SHP77 (cell line): Measurements from ENCODE around the gene P3H2.
A peak's percentile ranks its signal among the peaks of the same experiment; 100 is the strongest.
"Not testable (repeated sequence)": the region's sequence is repeated elsewhere in the genome, so short reads cannot be mapped to it uniquely, and the experiment has no call there.

Experiments
- DNase-seq, 2 experiments: peaks; one replicate each; lab custom pipeline; 2025; lab: John Stamatoyannopoulos, UW

Gene P3H2

DNA sequence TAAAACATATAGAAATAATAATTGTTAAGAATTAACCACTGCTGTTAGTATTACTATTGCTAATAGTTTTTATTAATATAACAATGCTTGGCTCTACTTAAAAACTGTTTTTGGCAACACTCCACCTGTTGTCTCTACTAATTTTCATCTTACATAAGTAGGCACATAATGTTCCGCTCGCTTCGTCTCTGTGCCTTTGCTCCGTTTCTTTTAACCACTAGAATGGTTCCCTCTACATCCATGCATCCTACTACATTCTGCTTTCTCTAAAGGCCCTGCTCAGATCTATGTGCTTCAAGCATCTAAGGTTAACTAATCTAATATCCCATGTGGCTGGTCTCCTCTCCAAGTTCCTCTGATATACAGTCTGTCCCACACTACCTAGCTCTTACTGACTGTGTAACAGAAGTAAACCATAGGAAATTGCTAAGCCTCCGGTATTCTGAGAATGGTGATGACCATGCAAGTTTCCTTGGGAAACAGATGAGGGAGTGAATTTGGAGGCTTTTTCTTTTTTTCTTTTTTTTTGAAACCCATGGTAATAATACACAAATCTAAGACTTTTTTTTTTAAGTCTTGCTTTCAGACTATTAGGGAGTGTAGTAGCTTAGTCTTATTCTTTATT, 138.3 kb downstream of the P3H2 start:
- no peak for DNase-seq

- DNase-seq: no peak
Observed at GRCh38 chr3:189981668-189982067, 139.0 kb downstream of the P3H2 start.

GRCh38 chr3:189978753-189979152, 141.9 kb downstream of the P3H2 start:
- DNase-seq: no peak

DNA sequence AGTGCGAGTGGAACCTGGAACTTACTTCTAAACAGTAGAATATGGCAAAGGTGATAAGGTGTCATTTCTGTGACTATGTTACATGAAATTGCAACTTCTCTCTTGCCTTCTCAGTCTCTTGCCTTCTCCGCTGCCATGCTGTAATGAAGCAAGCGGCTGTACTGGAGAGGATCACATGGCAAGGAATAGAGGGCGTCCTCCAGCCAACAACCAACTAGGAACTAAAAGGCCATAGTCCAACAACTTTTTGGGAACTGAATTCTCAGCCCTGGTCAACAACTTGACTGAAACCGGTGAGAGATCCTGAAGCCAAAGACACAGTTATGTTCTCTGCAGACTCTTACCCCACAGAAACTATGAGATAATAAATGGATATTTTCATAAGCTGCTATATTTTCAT, 143.5 kb downstream of the P3H2 start:
- DNase-seq: no peak

DNA sequence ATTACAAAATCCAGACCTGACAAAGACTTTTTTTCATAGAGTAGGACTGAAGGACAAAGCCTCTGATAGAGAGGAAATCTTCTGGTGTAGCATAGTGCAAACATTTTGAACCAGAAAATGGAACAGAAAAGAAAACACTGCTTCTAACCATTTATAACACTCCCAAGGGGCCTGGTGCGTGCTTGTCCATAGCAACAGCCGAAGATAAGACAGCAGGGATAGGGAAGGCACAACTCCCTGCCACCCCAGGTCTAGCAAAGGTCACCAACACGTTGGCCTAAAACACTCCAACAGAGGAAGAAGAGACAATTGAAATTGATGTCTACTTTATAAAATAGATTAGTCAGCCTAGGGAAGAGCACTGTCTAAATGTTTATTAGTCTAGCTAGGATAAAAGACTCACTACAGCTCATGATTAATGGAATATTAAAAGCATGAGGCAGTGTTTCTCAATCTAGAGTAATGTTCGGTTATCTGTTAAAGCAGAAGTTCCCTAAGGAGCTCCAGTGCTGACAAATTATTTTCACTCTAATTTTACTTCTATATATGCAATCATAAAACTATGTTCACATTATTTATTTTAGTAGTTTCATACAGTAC, 145.2 kb downstream of the P3H2 start:
- no peak for DNase-seq

- no peak for DNase-seq
Observed at GRCh38 chr3:189974359-189974758, 146.3 kb downstream of the P3H2 start.

- DNase-seq: peak; percentile 12 to 13
Observed at GRCh38 chr3:189967254-189967865, 153.3 kb downstream of the P3H2 start.

GRCh38 chr3:189966843-189967242, 153.9 kb downstream of the P3H2 start:
- no peak for DNase-seq

DNA sequence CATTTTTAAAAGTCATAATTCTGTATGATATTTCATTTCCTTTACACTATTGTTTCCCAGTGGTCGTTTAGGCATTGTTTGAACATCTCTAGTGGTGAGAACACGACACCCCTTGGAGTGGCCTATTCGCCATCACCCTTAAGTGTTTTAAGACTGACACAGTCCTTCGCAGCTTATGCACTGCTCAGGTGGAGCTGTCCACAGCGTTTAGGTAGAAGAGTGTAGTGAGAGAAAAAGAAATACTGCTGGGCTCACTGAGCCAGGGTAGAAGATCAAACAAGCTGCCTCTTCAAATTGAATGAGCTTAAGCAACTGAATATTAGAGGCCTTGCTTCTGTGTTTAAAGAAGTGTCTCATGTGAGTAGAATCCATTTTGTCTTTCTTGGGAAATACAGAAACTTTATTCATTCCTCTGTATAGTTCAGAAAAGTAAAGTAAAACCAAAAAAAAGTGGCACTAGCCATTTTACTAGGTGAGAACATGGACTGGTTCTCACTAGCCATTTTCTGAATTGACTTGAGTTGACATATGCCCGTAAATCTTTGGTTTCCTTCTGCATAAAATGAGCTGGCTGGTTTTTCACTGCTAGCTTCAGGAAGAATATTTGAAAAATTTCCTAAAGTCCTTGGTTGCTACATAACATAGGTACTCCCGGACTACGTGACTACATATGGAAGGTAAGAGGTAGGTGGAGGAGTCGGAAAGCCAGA, 155.9 kb downstream of the P3H2 start:
- no peak for DNase-seq

DNA sequence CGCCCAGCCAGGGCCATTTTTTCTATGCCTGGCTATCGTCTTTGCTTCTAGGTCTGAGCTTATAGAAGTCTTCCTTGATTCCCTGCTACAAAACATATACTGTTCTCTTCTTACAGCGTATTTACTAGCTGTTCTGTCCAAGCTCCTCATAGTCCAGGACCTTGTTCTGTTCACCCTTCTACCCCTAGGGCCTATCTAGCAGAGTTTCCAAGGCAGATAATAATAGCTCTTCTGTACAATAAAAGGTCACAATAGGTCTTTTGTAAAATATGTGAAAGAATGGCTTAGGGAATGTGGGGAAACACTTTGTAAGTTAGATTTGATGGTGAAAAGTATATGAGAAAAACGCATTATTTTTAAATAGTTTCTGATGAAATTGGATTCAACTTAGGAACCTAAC, 158.2 kb downstream of the P3H2 start:
- DNase-seq: no peak

DNA sequence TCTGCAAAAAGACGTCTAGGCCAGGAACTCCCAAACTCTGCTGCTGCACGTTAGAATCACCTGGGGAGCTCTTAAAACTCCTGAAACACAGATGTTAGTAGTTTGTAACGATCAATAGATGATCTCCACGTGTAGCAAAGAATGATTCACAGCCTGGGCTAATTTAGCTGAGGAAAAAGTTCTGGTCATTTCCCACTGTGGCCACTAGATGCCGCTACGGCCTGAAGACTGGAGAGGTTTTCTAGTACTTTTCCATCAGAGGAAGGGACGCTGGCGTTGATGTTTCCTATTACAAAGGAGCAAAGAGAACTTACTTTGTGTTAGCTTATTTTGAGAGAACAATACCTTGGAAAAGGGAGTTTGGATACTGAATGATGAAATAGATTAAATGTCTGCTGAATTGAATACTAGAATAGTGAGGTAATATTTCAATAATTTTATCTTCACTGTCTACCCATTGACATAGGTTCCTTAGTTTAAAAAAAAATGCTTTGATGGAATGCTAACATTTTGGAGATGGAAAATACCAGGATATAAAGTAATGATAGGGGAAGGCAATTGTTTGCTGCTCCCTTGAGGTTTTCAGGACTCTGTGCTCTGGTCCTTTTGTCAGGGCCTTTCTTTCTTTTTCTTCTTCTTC, 159.1 kb downstream of the P3H2 start:
- DNase-seq: peak; percentile 50 to 59

- not testable (repeated sequence) for DNase-seq
Observed at GRCh38 chr3:189961086-189961485, 159.6 kb downstream of the P3H2 start.

DNA sequence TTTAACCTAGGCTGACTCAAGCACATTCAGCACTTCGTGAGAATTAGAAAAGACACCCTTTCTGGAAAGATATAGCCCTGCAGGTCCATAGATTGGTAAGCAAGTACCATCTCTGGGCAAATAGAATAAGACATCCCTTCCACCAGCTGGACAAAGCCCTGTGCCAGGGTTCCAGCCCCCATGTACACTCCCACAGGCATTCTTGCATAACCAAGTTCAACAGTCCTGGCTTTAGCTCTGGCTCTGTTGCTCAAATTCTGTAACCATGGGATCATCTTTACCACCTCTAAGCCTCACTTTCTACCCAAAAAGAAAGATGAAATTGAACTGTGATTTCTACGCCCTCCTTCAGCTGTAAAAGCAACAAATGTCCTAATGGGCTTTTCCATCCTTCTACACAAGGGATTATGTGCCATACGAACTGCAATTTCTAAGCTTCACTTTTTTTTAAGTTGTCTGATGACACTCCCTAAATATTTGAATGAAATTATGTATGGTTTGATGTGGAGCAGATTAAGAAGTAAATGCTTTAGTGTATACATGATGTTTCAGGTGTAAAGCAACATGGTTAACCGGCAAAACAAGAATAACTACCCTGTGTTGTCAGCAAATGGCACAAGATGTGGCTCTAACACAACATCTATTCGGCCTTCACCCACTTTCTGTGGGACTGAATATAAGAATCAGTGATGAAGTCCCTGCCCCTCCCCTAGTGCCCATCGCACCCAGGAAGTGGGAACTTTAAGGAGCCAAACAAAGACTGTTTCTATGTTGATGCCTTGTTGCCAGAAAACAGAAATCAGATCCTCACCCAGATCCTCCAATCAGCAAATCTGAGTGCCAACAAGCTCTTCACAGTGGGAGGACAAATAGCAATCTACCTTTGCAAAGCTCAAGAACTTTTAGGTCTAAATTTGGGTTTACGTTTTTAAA, 165.7 kb downstream of the P3H2 start:
- DNase-seq: no peak

DNA sequence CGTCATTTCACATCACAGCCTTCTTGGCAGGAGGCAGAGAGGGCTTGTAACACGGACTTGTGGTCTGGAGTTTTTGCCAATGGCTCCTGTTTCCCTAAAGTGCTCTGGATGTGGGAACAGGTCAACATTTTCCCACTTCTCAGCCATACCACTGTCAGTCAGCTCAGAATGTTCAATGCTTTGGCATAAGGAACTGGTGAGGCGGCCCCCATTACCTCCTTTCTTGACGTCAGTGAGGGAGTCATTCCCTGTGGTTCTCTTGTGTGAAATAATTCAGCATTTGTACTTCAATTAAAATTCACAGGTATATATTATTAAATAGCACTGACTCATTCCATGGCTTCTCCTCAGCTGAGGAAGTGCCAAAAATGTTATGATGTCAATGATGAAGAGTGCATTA, 167.1 kb downstream of the P3H2 start:
- no peak for DNase-seq

DNA sequence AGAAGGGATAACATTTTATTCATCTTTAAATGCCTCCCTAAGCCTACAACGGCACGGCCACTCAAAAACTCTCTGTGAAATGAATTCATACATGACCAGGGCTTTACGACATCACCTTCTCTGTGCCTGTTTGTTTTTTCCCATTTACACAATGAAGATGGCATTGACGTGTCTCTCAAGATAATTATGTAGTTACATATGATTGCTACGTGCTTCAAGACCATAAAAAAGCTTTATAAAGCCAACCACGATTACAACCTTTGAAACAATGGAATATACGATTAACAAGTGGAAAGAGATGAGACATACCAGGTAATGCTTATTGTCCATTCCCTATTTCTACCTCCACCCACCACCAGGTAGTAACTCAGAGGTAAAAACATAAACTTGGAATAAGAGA, 168.4 kb downstream of the P3H2 start:
- no peak for DNase-seq

DNA sequence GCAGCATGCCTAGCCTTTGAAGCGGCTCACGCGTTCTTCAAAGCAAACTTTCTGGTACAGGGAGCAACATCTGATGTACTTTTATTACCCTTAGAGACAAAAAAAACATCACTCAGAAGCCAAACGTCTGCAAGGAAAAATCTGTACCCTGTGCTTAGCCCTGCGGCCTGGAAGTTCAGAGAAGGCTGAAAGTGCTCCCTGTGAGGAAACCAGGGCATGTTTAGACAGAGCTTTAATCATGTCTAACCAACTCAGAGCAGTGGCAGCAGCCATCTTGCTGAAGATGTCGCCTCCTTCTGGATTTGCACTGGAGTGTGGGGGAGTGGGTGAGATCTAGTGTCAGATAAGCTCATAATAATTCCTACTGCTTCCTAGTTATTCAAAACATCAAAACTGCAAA, 170.4 kb downstream of the P3H2 start:
- DNase-seq: no peak

- DNase-seq: no peak
Observed at GRCh38 chr3:189949580-189949979, 171.1 kb downstream of the P3H2 start.

DNA sequence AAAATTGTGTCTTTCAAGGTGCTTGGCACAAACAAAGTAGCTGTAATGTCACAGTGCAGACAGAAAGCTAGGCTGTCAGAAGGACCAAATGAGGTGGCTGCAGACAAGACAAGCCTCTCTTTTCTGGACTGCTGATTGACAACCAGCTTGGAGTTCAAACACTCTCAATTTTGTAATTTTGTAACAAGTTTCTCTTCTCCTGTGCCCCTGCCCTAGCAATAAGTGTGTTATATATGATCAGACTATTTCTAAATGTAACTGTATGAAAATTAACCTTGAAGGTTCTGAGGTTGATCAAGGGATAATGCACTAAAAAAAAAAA, 172.0 kb downstream of the P3H2 start:
- no peak for DNase-seq

GRCh38 chr3:189947948-189948723, 172.6 kb downstream of the P3H2 start:
- peak in 1 of 2 experiments; percentile 20 for DNase-seq

- DNase-seq: no peak
Observed at GRCh38 chr3:189947068-189947467, 173.6 kb downstream of the P3H2 start.
